GM12891 (cell line): ENCODE measurements around the gene PALD1.

Source experiments
- POLR2A ChIP-seq: IDR thresholded peaks from 2 replicates; pipeline ENCODE4 v1.6.1; 2011; ENCODE audit warnings: low read depth, low read length, control low read depth
- POLR2AphosphoS5 ChIP-seq: IDR thresholded peaks from 2 replicates; pipeline ENCODE4 v1.6.1; 2011; ENCODE audit warnings: low read depth, low read length, control low read depth
- SPI1 ChIP-seq: IDR thresholded peaks from 2 replicates; pipeline ENCODE4 v1.6.1; 2011; ENCODE audit warnings: low read depth, low read length, control low read depth

DNA sequence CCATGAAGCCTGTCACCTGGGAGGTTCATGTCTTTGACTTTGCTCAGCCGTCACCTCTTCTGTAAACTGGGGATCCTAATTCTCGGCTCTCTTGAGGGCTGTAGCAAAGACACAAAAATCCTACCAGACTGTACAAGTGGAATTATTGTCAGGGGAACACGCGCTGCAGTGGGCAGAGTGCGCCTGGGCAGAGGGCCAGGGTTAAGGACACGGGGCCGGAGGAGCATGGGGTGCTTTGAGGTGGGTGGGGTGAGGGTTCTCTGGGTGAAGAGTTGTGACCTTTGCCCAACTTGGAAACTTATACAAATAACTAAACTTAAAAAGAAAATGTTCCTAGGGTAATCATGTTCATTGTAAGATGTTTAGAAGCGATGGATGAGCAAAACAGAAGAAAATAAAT, 36.0 kb downstream of the PALD1 start:
- TF ChIP-seq POLR2A (no peak), POLR2AphosphoS5 (no peak), SPI1 (no peak)
